Gastroesophageal sphincter (tissue), 4 donors: Measurements from ENCODE around the gene DNAJC7. TPM values are rescaled to one million over a fixed set of nuclear protein-coding genes. Genes with fewer than 3 reads are reported as not detected.

Experiments
- ATAC-seq: fragments of 150-250 bp; one replicate; pipeline ENCODE4 v1.9.1; 2016; ENCODE audit warnings: mild to moderate bottlenecking, moderate library complexity
- H3K27ac ChIP-seq, 4 donors: fragments of 200-600 bp; sonication (generic) in 3 of 4; 1 replicate in 3 of 4; 2 replicates in 1 of 4; pipeline ENCODE4 v1.5.1; 2016 to 2019
- H3K27me3 ChIP-seq: fragments of 200-600 bp; sonication (generic); one replicate; pipeline ENCODE4 v1.5.1; 2019
- H3K36me3 ChIP-seq, 2 donors: fragments of 200-600 bp; sonication (generic); one replicate each; pipeline ENCODE4 v1.5.1; 2019; ENCODE audit warnings: control low read depth in 1 of 2
- H3K4me1 ChIP-seq, 3 donors: fragments of 200-600 bp; sonication (generic); 1 replicate in 2 of 3; 2 replicates in 1 of 3; pipeline ENCODE4 v1.5.1; 2016 to 2019; ENCODE audit warnings: control low read depth in 2 of 3
- H3K4me3 ChIP-seq, 2 donors: fragments of 200-600 bp; sonication (generic); one replicate each; pipeline ENCODE4 v1.5.1; 2019; ENCODE audit warnings: mild to moderate bottlenecking in 1 of 2, moderate library complexity in 1 of 2
- H3K9me3 ChIP-seq, 3 donors: fragments of 200-600 bp; sonication (generic); one replicate each; pipeline ENCODE4 v1.5.1; 2017 to 2019; ENCODE audit warnings: control low read depth in 2 of 3
- CTCF ChIP-seq, 4 experiments: fragments of 200-600 bp in 2 of 4; fragments of 450-650 bp in 2 of 4; sonication (generic) in 1 of 4; IDR thresholded peaks; one replicate each; pipeline ENCODE4 v1.5.1; 2017 to 2019; ENCODE audit warnings: antibody characterized with exemption in 4 of 4, mild to moderate bottlenecking in 2 of 4, moderate library complexity in 2 of 4
- EP300 ChIP-seq: sonication (generic); formaldehyde crosslinking; IDR thresholded peaks from one replicate; pipeline ENCODE4 v1.6.1; 2017; ENCODE audit warnings: antibody characterized with exemption, mild to moderate bottlenecking
- POLR2A ChIP-seq, 2 donors: fragments of 450-650 bp; IDR thresholded peaks; one replicate each; pipeline ENCODE4 v1.6.1; 2017; ENCODE audit warnings: antibody characterized with exemption in 2 of 2, mild to moderate bottlenecking in 2 of 2, moderate library complexity in 1 of 2
- POLR2AphosphoS5 ChIP-seq: sonication (generic); formaldehyde crosslinking; IDR thresholded peaks from one replicate; pipeline ENCODE4 v1.6.1; 2017; ENCODE audit warnings: antibody characterized with exemption
- WGBS, 2 donors: methylation state at CpG; one replicate each; pipeline ENCODE4 v1.1.5; 2018; ENCODE audit warnings: low coverage in 1 of 2; 5-methylcytosine and 5-hydroxymethylcytosine counted together
- total RNA-seq, 4 donors: library from RNA; depleted of rRNA; stranded (reverse); fragments of >200 nt; gene quantifications; one replicate each; pipeline ENCODE4 v1.1.0, GENCODE V29; 2016

The DNAJC7 gene
- total RNA-seq, 4 donors from 2014 or later: 41.9 to 59.6 (median 54.4) TPM

DNA sequence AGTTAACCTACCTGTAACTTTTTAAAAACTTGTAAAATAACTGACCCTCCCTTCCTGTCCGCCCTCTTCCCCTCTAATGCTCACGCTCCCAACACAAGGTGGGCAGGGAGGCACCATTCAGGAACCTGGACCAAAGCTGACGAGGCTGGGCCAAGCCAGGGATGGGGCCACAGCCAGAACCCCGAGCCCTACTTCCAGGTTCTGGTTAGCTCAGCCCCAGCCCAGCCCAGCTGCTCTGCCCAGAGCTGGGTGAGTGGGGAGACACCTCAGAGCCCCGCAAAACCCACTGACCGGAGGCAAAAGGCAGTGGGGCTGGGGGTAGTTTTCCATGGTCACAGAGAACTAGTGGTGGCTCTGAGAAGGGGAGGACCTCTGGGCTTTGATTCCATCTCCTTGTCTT lies 43.2 kb downstream of the DNAJC7 start:
- H3K4me3 ChIP-seq: no peak overlapping the region
- H3K27ac ChIP-seq: peak overlapping the region in 2 of 4 donors; percentile 69 to 74
- no peak for ATAC-seq
- peaks cover 0 to 79% (median 15%) of the 10 kb centered on the region in 3 donors for H3K4me1 ChIP-seq
- no peak for TF ChIP-seq POLR2AphosphoS5
- TF ChIP-seq EP300: no peak
- TF ChIP-seq POLR2A (IDR thresholded peaks at IDR 0.05): no peak
- TF ChIP-seq CTCF (IDR thresholded peaks at IDR 0.05): no peak
- H3K36me3 ChIP-seq: peaks cover 0 to 100% of the 10 kb centered on the region in 2 donors
- H3K9me3 ChIP-seq: no peaks in the 10 kb centered on the region
- 80 to 100% methylated on average over 1 of the region's 6 CpGs for WGBS, 2 donors
- no peaks in the 10 kb centered on the region for H3K27me3 ChIP-seq

DNA sequence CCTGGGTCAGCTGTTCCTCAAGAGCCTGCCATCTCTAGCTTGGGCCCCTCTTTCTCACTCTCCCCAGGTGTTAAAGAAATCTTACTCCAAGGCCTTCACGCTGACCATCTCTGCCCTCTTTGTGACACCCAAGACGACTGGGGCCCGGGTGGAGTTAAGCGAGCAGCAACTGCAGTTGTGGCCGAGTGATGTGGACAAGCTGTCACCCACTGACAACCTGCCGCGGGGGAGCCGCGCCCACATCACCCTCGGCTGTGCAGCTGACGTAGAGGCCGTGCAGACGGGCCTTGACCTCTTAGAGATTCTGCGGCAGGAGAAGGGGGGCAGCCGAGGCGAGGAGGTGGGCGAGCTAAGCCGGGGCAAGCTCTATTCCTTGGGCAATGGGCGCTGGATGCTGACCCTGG lies 43.8 kb downstream of the DNAJC7 start:
- no peak for ATAC-seq
- WGBS, 2 donors: 100% methylated on average over 1 of the region's 19 CpGs; no CpG with 5 or more reads in 1 of the 2 donors
- H3K9me3 ChIP-seq: no peaks in the 10 kb centered on the region
- TF ChIP-seq POLR2A (IDR thresholded peaks at IDR 0.05) (no peak), POLR2AphosphoS5 (no peak), EP300 (no peak), CTCF (IDR thresholded peaks at IDR 0.05) (no peak)
- H3K27ac ChIP-seq: peak overlapping the region in 3 of 4 donors; percentile 56 to 74 (median 69)
- H3K36me3 ChIP-seq: peaks cover 0 to 100% of the 10 kb centered on the region in 2 donors
- peaks cover 0 to 85% (median 17%) of the 10 kb centered on the region in 3 donors for H3K4me1 ChIP-seq
- H3K27me3 ChIP-seq: no peaks in the 10 kb centered on the region
- no peak overlapping the region for H3K4me3 ChIP-seq

GRCh38 chr17:41972571-41973407 lies 44.5 kb downstream of the DNAJC7 start:
- 57 to 62% methylated on average over 6 to 7 of the region's 22 CpGs for WGBS, 2 donors
- H3K36me3 ChIP-seq: peaks cover 0 to 99% of the 10 kb centered on the region in 2 donors
- H3K4me1 ChIP-seq: peaks cover 0 to 91% (median 23%) of the 10 kb centered on the region in 3 donors
- no peak overlapping the region for H3K4me3 ChIP-seq
- no peaks in the 10 kb centered on the region for H3K27me3 ChIP-seq
- no peaks in the 10 kb centered on the region for H3K9me3 ChIP-seq
- ATAC-seq: peak; percentile 10
- no peak for TF ChIP-seq POLR2AphosphoS5
- TF ChIP-seq POLR2A (IDR thresholded peaks at IDR 0.05): no peak
- no peak for TF ChIP-seq CTCF (IDR thresholded peaks at IDR 0.05)
- no peak for TF ChIP-seq EP300
- peak overlapping the region in 3 of 4 donors; percentile 56 to 74 (median 69) for H3K27ac ChIP-seq

- no peaks in the 10 kb centered on the region for H3K27me3 ChIP-seq
- WGBS, 2 donors: 71 to 79% methylated on average over 3 to 6 of the region's 18 CpGs
- peaks cover 0 to 91% of the 10 kb centered on the region in 2 donors for H3K36me3 ChIP-seq
- ATAC-seq: no peak
- H3K27ac ChIP-seq: peak overlapping the region in 2 of 4 donors; percentile 69 to 74
- H3K4me1 ChIP-seq: peaks cover 0 to 96% (median 27%) of the 10 kb centered on the region in 3 donors
- H3K9me3 ChIP-seq: no peaks in the 10 kb centered on the region
- H3K4me3 ChIP-seq: peak overlapping the region in 1 of 2 donors; percentile 8
- TF ChIP-seq EP300 (no peak), POLR2AphosphoS5 (no peak), POLR2A (IDR thresholded peaks at IDR 0.05) (no peak), CTCF (IDR thresholded peaks at IDR 0.05) (no peak)
Measured at GRCh38 chr17:41971721-41972523, 45.3 kb downstream of the DNAJC7 start.
